Left hindlimb (tissue), 1 donor: ENCODE measurements around the gene ACTC1.

Source experiments
- DNase-seq: peaks from one replicate; pipeline ENCODE4 v3.0.0-alpha.2; 2018

ACTC1 gene

DNA sequence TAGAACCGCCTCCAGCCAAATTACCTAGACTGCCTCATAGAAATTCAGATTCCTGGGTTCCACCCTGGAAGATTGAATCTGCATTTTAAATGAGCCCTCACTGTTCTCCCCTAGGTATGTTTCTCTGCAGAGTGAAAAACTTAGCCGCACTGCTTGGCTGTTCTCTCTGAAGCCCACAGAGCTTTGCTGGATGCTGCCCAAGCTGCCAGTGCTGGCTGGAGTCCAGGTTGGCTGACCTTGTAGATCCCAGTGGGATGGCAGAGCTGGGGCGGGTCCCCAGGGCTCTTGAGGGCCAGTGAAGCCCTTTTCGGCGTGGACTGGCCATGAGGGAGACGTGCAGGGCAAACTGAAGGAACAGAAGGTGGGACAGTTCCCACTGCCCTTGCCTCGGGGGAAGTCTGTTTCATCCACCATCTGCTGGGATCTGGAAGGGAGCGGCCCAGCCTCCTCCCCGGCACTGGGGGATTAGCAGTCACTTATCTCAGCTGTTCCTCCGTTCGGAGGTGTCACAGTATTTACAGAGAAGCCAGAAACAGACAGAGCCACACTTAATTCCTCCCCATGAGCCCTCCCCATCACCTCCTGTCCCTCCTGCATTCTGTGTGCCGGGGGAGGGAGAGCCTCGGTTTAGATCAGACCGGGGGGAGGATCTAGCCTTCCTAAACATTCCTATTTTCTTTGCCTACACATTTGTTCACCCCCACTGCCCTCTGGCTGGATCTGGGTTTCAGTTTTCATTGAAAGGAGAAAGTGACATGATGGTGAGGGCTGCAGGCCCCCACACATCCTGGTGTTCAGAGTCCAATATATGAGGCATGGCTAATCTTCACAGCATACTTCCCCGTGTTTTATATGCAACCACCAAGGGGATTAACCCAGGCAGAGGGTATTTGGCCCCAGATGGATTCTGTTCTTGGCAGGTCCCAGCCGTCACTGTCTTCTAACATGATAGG, 4.1 kb upstream of the ACTC1 start:
- DNase-seq: peak; percentile 74

DNA sequence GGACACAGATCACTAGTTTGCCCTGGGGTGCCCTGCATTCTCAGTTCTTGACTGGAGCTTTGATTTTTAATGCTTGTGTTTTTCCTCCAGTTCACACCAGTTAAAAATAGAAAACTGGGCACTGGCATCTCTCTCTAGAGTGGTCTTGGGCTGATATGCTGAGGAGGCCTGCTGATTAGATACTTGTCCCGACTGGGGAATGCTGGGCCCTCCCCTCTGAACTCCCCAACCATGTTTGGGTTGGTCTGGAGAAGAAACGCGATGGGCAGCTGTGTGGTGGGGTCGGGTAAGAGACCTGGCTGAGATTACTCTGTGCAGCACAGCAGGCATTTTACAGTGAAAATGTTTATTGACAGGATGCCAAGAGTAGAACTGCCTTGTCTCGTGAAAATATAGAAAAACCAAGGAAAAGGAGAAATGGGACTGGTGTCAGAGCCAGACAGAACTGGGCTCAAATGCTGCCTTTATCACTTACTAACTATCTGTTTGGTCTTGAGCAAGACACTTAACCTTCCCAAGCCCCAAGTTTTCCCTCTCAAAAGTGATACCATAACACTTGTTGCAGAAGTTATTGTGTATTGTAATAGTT, 1.6 kb upstream of the ACTC1 start:
- DNase-seq: no peak

DNA sequence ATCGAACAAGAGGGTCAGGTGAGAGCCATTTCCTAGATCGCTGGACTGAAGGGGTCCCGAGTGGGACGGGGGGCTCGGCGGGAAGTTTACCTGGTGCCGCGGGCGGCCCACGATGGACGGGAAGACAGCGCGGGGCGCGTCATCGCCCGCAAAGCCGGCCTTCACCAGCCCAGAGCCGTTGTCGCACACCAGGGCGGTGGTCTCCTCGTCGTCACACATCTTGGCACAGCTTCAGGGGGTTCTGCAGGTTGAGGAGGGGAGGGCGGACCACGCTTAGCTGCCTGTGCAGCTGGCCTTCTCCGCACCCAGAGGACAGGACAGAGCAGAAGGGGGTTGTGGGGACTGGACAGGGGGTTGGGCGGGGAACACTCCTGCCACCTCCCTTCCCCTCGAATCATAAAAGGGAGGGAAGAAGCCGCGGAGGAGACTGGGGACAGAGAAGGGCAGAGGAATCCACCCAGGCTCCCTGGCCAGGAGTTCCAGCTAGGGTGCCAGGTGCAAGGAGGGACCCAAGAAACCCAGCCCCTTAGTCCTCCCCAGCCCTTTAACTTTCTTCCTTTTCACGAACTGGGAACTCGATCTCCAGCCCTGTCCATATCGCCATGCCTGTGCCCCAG, 651 bp downstream of the ACTC1 start:
- no peak for DNase-seq

- no peak for DNase-seq
These were observed 1.4 kb downstream of the ACTC1 start for GRCh38 chr15:34793901-34794300.

GRCh38 chr15:34793071-34793470, 2.3 kb downstream of the ACTC1 start:
- DNase-seq: no peak

DNA sequence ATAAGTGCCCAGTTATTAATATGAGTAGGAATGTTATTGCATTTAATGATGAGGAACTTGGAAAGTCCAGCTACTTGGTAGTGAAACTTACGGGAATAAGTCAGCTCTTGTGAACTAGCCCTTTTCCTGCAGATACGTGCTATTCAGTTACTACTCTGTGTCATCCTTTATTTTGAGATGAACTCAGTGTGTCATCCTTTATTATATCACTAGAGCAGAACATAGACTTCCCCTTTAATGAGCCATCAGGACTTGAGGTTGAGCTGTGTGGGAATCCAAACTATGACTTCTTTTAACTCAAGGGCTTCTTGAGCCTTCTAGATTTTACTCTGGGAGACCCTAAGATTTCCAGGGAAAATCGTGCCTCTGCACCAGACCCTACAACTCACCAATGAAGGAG, 3.6 kb downstream of the ACTC1 start:
- no peak for DNase-seq

DNA sequence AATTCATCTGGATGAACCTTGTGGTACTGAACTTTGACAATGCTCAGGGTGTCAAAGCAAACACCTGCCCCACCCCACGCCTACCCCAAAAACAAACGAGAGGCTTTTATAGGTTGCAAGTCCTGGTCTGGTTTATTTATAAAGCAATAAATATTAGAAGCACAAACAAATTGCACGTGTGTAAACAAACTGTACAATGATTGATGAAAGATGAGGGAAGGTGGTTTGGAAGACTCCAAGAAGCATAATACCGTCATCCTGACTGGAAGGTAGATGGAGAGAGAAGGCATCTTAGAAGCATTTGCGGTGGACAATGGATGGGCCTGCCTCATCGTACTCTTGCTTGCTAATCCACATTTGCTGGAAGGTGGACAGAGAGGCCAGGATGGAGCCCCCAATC, 5.2 kb downstream of the ACTC1 start:
- no peak for DNase-seq

DNA sequence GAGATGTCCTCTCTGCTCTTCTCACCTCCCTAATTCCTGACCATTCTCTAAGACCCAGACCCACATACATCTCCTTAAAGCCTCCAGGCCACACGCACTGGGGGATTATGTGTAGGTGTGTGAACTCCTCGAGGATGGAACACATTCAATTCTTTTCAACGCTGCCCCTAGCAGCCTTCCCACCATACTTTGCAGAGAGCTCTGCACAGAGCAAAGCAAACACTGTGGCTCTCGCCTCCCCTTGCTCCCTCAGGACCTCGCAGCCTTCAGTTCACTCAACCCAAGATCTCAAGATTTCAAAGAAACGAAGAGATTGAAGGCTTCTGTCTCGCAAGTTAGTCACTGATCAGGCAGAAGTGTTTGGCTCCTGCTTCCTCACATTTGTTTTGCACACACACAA, 6.0 kb downstream of the ACTC1 start:
- DNase-seq: no peak

- DNase-seq: no peak
These were observed 9.1 kb downstream of the ACTC1 start for GRCh38 chr15:34786206-34786605.

DNA sequence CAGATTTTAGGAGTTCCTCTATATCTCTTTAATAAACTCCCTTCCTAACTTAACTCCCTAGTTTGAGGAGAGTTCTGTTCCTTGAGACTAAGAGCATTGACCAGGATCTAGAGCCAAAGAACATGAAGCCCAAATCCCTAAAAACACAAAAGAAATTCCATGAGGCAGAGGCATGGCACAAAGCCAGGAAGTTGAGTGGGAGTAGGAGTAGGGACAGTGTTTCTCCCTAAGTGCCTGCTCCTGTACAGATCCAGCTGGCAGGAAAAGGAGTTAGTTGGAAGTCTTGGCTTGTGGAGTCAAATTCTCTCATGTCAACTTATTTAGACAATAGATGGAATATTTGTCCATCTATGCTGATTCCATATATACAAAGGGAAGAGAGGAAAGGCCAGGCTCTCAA, 11.4 kb downstream of the ACTC1 start:
- no peak for DNase-seq

GRCh38 chr15:34783431-34783830, 11.9 kb downstream of the ACTC1 start:
- DNase-seq: no peak

GRCh38 chr15:34782901-34783300, 12.4 kb downstream of the ACTC1 start:
- DNase-seq: no peak

GRCh38 chr15:34780725-34781124, 14.6 kb downstream of the ACTC1 start:
- DNase-seq: no peak

DNA sequence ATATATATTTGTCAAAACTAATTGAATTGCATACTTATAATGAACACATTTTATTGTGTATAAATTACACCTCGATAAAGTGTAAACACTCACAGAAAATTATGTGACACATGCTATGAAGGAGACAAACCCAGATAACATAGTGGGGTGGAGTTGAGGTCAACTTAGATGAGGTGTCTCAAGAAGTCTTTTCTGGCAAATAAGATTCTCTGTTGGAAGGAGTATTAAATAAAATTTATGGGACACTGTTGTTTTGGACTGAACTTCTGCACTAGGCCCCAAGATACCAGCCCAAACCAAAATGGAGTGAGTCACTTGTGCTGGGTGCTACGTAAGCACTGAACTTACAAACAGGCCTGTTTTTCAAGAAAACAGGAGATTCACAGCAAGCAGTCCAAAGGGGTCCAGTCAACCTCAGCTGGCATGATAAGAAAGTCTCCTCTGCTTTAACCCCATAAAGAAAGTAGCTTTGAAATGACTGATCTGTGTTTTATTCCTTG, 18.7 kb downstream of the ACTC1 start:
- DNase-seq: no peak

DNA sequence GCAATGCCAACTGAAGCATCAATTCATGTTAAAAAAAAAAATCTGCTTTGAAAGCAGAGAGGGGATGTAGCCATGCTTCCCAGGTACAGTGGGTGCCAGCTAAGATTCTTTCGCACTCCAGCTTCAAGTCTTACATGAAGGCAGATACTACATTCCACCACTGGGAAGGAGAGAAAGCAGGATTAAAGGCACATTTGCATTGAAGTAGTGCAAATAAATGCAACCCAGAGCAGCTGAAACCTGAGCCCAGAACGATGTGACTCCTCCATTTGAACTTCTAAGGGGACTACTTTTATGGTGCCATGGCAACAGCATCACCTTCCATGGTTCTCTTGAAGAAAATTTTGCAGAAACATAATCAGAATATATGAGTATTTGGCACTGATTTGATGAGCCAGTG, 21.4 kb downstream of the ACTC1 start:
- DNase-seq: no peak

GRCh38 chr15:34773013-34773412, 22.3 kb downstream of the ACTC1 start:
- DNase-seq: no peak

GRCh38 chr15:34772312-34772711, 23.0 kb downstream of the ACTC1 start:
- DNase-seq: no peak

DNA sequence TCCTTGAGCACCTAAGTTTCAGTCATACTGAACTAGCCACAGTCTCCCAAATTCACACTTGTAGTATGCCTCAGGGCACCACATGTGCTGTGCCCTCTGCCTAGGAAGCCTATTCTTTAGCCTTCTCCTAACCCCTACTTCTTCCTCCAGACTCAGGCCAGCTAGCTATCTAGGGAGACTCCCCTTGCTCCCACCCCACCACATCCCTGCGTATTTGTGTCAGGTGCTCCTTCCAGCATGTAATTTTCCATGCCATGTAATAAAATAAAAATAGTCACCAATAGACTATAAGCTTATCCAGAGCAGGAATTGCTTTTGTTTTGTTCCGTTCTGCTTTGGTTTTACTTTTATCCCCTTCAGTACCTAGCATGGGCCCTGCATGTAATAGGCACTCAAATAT, 25.6 kb downstream of the ACTC1 start:
- DNase-seq: no peak

- no peak for DNase-seq
These were observed 26.8 kb downstream of the ACTC1 start for GRCh38 chr15:34768530-34768929.

GRCh38 chr15:34765741-34766140, 29.6 kb downstream of the ACTC1 start:
- no peak for DNase-seq

DNA sequence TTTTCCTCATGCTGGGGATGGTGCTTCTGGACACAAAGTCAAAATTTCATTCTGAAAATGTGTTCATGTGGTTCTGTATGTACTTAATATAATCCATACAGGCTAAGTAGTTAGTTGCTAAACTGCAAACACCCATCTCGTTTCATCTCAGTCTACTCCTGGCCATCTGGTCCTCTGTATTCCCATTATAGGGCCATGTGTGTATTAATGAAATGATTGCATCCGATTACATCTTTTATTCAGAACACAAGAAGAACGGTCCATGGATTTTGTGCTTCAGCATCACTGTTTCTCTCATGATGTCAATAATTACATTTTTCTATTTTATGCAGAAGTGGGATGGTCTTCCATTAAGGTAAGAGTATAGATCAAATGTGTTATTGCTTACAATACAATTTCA, 34.4 kb downstream of the ACTC1 start:
- DNase-seq: no peak

DNA sequence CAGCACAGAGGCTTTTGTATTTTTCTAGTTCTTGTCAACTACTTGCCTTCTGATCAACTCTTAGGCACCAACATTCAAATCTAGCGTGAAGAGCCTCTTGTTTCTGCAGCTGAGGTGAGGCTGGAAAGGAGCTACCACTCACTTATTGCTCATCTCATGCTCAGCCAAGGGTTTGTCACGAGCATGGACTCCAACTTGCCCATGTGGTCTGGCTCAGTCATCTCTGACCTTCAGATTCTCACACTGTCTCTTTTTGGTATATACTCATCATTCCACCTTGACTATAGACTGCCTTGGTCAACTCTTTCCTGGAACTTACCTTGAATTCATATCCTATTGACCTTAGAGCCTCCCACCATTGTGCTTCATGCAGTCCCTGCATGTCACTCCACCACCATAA, 35.4 kb downstream of the ACTC1 start:
- DNase-seq: no peak

DNA sequence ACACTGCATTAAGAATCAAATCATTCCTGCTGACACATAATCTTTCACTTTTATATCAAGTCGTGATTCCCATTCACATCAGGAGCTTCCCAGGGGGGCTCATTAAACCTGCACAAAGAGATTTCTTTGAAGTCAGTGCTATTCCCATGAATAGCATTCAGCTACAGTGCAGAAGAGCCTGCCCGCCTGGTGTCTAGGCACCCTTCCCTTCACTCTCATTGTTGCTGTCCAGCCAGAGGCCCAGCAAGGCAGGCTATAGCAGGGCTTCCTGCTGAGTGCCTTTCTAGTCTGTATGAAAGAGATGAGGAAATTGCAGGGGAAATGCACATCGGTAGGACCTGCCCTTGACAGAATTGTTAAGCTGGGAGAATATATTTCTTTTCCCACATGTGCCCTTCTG, 36.0 kb downstream of the ACTC1 start:
- no peak for DNase-seq

GRCh38 chr15:34757262-34757661, 38.1 kb downstream of the ACTC1 start:
- DNase-seq: no peak
